NCI-H2107 (cell line): ENCODE data around the gene RPS19.

ENCODE experiments used
- DNase-seq: peaks from one replicate; lab custom pipeline; 2025; lab: John Stamatoyannopoulos, UW

RPS19 gene

DNA sequence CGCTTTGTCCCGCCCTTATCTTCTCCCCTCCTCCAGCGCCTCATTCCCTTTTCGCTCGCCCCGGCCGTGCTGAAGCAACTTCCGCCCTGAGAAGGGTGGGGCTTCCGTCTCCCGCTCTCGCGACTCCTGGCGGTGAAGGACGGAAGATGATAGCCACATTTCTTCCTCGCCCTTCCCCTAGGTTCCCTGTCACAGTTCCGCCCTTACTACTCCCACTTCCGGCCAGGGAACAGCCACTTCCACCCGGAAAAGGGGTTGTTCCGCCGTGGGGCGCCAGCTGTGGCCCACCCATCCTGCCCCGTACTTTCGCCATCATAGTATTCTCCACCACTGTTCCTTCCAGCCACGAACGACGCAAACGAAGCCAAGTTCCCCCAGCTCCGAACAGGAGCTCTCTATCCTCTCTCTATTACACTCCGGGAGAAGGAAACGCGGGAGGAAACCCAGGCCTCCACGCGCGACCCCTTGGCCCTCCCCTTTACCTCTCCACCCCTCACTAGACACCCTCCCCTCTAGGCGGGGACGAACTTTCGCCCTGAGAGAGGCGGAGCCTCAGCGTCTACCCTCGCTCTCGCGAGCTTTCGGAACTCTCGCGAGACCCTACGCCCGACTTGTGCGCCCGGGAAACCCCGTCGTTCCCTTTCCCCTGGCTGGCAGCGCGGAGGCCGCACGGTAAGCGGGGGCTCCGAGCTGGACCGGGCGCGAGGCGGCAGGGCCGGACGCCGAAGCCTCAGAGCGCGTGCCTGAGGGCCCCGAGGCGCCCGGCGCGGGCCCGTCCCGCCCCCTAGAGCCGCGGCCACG lies at the start of gene RPS19:
RPS19 (plus strand) TSS at position 638 of the 801 bp plus-strand sequence. CDS start 520 bp downstream, outside the sequence.
- DNase-seq: peak; percentile 97

- DNase-seq: no peak
These were observed 49.8 kb upstream of the RPS19 start for GRCh38 chr19:41810301-41810700.

- no peak for DNase-seq
These were observed 49.0 kb upstream of the RPS19 start for GRCh38 chr19:41811036-41811435.

GRCh38 chr19:41811981-41812380 lies 48.1 kb upstream of the RPS19 start:
- no peak for DNase-seq

DNA sequence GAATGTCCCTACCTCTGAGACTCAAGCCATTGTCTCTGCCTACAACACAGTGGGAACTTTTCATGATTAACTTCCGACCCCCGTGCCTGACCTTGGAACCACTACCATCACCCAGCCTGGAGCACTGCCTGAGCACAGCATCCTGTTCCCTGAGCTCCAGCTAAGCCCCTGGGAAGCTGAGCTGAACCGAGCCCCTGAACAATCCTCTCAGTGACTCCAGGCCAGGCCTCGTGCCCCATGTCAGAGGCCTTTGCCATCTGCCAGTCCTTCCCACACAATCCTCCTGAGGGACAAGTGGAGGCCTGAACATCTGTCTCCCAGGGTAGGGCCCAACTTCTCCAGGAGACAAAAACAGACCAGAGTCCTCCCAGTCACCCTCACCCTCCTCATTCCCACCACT lies 46.1 kb upstream of the RPS19 start:
- DNase-seq: no peak

DNA sequence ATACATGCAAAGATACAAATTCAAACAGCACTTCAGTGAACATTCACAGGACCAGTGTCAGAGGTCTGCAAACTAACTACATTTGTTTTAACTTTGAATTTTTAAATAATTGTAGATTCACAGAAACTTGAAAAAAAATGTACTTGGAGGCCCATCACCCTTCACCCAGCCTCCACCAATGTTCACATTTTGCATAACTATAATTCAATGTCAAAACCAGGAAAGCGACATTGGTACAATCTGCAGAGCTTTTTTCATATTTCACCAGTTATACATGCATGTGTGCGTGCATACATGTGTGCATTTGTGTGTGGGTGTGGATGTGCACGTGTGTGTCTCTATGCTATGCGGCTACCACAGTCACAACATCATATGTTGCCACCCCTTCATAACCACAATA lies 44.8 kb upstream of the RPS19 start:
- DNase-seq: no peak

- DNase-seq: no peak
These were observed 43.3 kb upstream of the RPS19 start for GRCh38 chr19:41816761-41817160.

DNA sequence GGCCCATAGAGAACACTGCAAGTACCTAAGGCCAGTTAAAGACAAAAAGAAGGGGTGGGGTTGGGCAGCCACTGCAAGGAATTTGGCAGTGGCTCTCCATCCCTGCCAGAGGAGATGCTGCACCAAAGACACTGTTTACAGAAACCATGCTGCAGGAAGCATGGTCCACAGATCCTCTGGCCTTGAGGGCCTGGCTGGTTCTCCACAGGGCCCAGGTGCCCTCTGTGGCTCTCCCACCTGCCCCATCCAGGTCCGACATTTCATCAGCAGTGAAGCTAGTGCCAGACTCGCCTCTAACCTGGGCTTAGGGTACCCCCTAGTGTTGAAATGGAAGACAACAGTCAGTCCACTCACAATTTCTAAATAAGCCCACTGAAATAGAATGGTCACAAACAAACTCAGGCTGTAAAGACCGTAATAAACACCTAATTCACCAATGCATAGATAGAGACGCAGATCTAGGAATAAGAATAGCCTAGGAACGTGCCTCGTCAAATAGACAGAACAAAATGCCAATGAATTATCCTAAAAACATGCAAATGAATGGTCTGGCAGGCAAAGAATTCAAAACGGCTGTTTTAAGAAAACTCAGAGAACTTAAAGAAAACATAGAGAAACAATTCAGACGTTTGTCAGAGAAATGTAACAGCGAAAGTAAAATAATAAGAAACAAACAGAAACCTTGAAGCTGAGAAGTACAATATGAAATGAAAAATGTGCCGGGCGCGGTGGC lies 38.9 kb upstream of the RPS19 start:
- peak; percentile 42 for DNase-seq

- no peak for DNase-seq
These were observed 21.9 kb upstream of the RPS19 start for GRCh38 chr19:41837981-41838708.

DNA sequence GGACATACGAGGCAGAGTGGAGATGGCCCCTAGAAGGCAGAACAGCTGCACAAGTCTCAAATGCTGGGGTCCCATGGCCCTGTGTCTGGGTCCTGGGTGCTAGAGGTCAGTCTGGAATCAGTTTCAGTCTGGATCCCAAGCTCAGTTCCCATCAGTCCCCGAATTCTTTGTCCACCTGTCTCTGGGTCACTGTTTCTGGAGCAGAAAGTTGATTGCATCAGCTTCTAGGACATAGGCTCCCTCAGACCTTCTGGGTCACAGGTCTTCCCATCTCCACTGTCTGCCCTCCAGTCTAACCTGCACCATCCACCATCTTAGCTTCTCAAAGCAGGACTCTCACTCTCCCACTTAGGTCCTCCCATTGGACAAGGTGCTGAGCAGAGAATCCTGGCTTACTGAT lies 20.8 kb upstream of the RPS19 start:
- no peak for DNase-seq

DNA sequence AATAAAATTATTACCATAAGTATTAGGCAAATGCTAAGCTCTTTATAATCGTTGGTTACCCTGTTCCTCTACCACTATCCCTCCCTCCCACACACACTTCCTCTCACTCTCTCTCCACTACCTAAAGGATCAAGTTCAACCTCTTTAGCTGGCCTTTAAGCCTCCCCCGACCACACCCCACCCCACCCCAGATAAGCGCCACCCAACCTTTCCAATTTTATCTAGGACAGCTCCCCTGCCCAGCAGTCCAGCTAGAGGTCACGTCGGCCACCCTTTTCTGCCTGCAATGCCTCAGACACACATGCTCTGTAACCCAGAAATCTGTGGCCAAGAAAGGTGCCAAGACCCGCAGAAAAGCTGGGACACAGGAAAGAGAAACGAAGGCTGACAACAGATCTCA lies 16.7 kb upstream of the RPS19 start:
- DNase-seq: no peak

- no peak for DNase-seq
These were observed 15.5 kb upstream of the RPS19 start, which contains the start of gene LYPD4 for GRCh38 chr19:41844601-41845000. TSS of gene LYPD4 (minus strand) at chr19:41844683. CDS start at chr19:41839285, 5,398 bp downstream.

DNA sequence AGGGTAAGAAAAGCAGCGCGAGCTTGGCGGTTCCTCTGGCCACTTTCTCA lies 15.2 kb upstream of the RPS19 start, which contains the start of gene DMRTC2:
DMRTC2 (plus strand) TSS at position 42 of the 50 bp plus-strand sequence. CDS start 2,387 bp downstream, outside the sequence.
- no peak for DNase-seq

- DNase-seq: no peak
These were observed 14.9 kb upstream of the RPS19 start for GRCh38 chr19:41845051-41845590.

DNA sequence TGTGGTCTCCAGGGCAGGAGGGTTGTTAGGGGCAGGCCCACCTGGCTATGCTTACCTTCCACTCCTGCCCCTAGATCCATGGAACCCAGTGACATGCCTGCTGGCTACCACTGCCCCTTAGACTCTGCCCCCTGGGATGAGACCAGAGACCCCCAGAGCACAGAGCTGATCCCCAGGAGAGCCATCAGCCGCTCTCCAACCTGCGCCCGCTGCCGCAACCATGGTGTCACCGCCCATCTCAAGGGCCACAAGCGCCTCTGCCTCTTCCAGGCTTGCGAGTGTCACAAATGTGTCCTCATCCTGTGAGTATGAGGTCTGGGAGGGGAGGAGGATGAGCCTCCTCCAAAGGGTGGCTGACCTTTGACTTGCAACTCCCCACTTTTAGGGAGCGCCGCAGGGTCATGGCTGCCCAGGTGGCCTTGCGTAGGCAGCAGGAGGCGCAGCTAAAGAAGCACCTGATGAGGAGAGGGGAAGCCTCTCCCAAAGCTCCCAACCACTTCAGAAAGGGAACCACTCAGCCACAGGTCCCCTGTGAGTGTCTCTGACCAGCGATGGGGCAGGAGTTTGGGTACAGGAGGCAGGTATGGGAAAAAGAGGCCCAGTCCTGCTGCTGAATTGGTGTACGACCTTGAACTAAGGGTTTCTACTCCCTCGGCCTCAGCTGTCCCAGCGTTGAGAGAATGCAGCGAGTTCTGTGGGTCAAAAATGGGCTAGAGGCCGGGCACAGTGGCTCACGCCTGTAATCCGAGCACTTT lies 12.5 kb upstream of the RPS19 start:
- no peak for DNase-seq

DNA sequence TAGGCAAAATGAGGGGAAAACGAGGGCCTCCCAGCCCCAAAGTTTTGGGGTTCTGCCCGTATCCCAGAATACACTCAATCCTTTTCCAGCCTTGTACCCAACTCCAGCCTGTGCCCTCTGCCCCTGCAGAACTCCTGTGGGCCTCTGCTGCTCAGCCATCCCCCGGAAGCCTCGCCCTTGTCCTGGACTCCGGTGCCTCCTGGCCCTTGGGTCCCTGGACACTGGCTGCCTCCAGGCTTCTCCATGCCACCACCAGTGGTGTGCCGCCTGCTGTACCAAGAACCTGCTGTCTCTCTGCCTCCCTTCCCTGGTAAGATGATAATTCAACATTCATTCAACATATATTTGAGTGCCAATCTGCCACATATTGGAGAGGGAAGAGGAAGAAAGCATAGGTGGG lies 11.4 kb upstream of the RPS19 start:
- no peak for DNase-seq

- no peak for DNase-seq
These were observed 11.0 kb upstream of the RPS19 start for GRCh38 chr19:41849067-41849466.

DNA sequence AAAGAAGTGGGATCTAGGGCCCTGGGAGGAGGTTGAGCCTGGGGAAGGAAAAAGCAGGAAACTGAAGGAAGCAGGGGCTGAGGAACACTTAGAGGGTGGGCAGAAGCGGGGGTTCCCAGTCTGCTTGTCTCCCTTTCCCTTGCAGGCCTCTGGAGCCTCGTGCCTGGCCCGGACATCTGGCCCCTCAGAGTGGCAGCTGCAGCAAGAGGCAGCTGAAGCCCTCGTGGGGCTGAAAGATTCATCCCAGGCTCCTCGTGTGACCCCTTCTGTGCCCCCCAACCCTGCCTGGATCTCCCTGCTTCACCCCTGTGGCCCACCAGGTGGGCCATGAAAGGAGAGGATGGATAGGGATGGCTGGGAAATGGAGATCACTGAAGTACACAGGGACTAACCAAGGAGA lies 9.7 kb upstream of the RPS19 start:
- no peak for DNase-seq

DNA sequence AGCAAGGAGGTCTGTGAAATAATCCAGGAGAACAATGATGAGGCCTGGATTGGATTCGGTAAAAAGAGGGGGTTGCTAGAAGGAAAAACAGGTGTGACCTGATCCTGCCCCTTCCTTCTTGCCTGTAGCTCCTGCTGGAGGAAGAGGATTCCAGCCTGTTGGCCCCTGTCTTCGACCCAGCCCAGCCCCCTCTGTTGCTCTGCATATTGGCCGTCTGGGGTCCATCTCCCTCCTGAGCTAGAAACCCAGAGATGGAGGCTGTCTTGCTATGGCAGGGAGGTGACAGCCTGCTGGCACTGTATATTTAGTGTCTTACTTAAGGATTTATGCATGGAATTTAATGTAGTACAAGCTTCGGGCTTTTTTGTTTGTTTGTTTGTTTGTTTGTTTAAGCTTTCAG lies 8.6 kb upstream of the RPS19 start:
- DNase-seq: no peak

DNA sequence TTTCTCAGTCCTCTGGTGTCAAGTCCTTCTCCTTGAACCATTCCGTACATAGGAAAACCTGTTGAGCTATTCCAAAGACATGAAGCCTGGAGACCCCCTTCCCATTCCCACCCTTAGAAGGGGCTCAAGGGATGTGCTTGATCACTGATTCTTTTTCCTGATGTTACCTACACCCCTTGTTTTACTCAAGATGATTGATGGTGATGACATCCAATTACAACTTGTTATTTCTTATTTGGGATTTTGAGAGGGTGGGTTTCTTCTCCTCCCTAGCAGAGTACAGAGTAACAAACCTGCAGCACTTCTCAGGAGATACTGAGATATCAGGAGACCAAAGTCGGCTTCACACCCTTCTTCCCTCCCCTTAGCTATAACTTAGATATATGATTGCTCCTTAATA lies 6.7 kb upstream of the RPS19 start:
- DNase-seq: no peak

DNA sequence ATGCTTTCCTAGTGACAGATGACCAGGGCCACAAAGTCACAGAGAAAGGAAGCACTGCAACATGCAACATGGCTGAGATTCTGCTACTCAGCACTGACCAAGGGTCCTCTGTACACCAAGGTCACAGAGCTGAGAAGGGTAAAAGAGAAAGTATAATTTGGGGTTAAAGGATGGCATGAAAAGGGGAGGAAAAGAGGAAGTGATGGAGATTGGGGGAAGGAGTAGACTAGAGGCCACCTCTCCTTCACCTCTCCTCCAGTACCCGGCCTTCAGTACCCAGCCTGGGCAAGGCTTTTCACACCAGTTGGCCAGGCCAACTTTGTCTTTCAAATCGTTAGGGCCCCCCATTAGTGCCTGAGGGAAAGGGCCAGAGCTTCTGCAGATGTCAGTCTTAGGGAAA lies 6.3 kb upstream of the RPS19 start:
- DNase-seq: no peak

DNA sequence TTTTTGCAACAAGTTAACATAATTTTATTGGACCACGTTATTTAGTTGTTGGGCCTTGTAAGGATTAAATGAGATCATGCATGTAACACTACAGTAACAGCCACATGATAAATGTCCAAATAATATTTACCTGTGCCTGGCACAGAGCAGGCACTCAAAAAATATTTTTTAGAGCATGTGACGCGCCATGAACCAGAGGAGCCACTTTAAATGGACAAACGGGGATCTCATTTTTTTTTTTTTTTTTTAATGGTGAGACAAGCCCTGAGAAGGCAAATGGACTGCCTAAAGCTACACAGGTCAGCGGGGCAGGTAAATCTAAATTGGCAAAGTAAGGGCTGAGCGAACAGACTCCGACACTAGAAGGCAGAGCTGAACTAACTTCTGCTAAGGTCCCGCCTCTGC lies 840 bp upstream of the RPS19 start:
- DNase-seq: no peak
